IPS-11a (cell line): ENCODE data around the gene OR52A1.

Source experiments
- H3K4me3 ChIP-seq: one replicate; pipeline ENCODE4 v1.5.1; 2013; ENCODE audit warnings: low read depth, low read length, control low read depth

The OR52A1 gene

GRCh38 chr11:5136261-5136660, 18.3 kb downstream of the OR52A1 start:
- no peak overlapping the region for H3K4me3 ChIP-seq

- H3K4me3 ChIP-seq = no peak overlapping the region
Observed at GRCh38 chr11:5131584-5132335, 22.8 kb downstream of the OR52A1 start.

DNA sequence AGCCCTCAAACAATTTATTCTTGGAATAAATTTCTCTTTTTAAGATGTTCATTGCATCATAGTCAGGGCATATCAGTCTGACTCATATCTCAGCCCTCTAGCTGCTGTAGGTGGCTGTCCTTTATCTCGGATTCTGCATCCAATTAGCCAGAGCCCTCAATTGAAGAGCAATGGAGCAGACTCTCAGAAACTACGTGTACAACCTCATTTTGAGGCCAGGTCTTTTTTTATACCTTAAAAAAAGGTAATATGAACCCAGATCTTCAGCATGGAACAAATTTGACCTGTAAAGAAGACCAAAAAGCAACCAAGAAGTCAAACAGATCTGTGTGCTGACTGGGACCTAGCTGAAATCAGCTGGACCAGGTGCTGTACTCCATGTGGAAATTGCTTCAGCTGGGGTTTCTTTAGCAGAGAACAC, 25.1 kb downstream of the OR52A1 start:
- H3K4me3 ChIP-seq = no peak overlapping the region

GRCh38 chr11:5124891-5125620, 29.5 kb downstream of the OR52A1 start:
- no peak overlapping the region for H3K4me3 ChIP-seq

- no peak overlapping the region for H3K4me3 ChIP-seq
Observed at GRCh38 chr11:5123802-5124521, 30.6 kb downstream of the OR52A1 start.

DNA sequence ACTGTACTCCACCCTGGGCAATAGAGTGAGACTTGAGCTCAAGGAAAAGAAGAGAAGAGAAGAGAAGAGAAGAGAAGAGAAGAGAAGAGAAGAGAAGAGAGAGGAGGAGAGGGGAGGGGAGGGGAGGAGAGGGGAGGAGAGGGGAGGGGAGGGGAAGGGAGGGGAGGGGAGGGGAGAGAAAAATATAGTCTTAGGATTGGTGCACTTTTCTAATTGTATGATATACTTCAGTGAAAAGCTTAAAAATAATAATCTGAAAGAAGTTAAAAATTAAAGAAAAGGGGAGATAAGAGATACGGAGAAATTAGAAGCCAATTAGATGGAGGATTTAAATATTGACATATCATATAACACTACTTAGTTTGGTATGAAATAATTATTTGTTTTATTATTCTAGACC, 35.7 kb downstream of the OR52A1 start:
- no peak overlapping the region for H3K4me3 ChIP-seq

DNA sequence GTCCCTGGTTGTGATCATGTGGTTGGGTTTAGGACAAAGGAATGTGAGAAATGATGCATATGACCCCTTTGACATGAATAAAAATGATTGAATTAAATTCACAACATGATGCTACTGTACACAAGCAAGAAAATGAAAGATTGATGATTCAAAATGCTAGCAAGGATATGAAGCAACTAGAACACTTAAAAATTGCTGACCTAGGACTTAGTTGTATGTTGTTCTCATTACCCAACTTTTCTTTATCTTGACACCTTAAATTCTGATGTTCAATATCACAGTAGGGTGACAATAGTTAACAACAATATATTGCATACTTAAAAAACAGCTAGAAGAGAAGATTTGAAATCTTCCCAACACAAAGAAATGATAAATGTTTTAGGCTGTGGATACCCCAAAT, 37.0 kb downstream of the OR52A1 start:
- H3K4me3 ChIP-seq = no peak overlapping the region

GRCh38 chr11:5115339-5115738, 39.2 kb downstream of the OR52A1 start:
- H3K4me3 ChIP-seq = no peak overlapping the region

GRCh38 chr11:5107285-5107684, 47.3 kb downstream of the OR52A1 start:
- no peak overlapping the region for H3K4me3 ChIP-seq

- H3K4me3 ChIP-seq = no peak overlapping the region
Observed at GRCh38 chr11:5103066-5103465, 51.5 kb downstream of the OR52A1 start.

DNA sequence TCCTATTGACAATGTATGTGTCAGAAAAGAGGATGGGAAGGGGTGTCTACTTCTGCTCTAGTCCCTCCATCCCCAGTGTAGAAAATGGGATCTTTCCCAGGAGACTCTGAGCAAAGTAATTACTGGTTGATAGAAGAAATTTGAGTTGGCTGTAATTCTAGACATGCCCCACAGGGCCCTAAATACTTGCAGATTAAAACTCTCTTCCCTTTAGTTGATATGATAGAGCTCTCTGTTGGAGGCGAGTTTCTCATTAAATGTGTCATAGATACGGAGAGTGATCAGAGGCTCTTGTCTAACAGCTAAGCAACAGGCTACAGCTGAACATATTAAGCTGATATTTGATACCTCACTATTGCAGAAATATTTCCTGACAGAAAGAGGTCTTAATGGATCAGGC, 52.3 kb downstream of the OR52A1 start:
- H3K4me3 ChIP-seq = no peak overlapping the region

GRCh38 chr11:5096011-5096410, 58.5 kb downstream of the OR52A1 start:
- H3K4me3 ChIP-seq = no peak overlapping the region
